Measurements from ENCODE around the gene PPP1CC.
"Not testable (repeated sequence)": the region's sequence is repeated elsewhere in the genome, so short reads cannot be mapped to it uniquely, and the experiment has no call there.

Gene PPP1CC

GRCh38 chr12:110754101-110754793 is 11.6 kb upstream of the PPP1CC start:
- no peak for DNase-seq

GRCh38 chr12:110750784-110751461 is 8.2 kb upstream of the PPP1CC start:
- DNase-seq, result no peak

- DNase-seq, result no peak
These were observed 3.9 kb upstream of the PPP1CC start for GRCh38 chr12:110746550-110746949.

- DNase-seq, result peak in 1 of 58 donors; percentile 5
These were observed 3.0 kb upstream of the PPP1CC start for GRCh38 chr12:110745542-110746284.

DNA sequence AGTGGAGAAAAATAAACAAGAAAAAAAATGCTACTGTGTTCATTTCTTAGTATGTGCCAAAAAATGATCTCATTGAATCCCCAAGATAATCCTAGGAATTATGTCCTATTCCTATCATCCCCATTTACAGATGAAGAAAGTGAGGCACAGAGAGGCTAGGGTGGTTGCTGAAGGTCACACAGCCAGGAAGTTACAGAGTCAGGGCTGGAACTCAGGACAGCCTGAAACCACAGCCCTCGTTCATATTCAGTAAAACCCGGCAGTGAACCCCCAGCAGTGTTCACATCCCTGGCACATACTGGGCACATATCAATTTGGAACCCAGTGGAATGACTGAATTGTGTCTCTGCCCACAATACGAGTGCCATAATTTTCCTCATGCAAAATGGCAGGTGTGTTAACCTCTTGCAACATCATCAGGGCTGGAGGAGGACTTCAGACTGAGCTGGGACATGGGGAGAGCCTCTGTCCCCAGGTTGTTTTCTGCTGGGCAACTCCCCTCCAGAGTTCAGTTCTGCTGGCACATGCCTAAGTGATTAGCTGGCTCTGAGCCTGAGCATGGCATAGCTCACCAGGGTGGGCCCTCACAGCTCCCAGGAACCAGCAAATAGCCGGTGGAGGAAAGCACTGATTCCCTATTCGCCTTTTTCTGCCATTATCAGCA is 2.0 kb upstream of the PPP1CC start:
- peak in 3 of 58 donors; percentile 4 to 17 (median 8) for DNase-seq

DNA sequence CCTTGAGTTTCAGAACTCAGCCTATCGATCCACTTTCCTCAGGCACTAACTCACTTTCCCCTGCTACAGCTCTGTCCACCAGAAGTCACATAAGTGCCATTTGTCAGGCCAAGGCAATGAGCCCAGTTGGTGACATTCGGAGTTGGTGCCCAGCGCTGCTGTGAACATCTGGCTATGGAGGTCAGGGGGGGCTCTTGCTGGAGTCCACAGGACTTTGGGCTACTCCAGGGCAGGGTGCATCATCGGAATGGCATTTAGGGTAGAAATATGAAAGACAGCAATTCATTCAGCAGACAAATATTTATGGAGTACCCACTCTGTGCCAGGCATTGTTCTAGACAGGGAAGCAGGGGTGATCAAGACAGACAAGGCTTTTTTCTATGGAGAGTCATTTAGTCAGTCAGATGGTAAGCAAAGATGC is 1.5 kb upstream of the PPP1CC start:
- peak in 50 of 58 donors; percentile 4 to 84 (median 52) for DNase-seq

DNA sequence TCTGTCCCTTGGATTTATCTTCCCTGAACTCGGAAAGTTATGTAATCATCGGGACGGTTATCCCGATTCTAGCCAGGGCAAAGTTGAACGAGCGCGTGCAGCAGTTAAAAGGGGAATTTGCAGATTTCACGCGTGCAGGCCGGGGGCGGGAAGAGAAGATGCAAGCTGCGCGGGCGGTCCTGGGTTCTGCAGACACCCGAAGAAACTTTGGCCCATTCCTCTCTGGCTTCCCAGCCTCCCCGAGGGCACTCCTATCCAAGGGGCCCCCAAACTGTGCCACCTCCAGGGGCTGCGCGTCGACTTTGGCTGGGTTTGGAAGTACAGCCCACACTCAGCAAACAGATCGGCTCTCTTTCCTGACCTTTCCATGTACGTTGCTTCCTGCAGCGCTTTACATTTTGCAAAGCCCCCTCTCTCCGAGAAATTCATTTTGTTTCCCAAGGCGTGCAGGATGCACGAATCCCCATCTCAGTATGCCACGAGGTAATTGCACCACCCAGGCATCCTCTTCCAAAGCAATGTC is 941 bp upstream of the PPP1CC start:
- peak in 28 of 58 donors; percentile 7 to 70 (median 38) for DNase-seq

GRCh38 chr12:110742096-110742717 is 484 bp downstream of the PPP1CC start:
- DNase-seq, result peak in 15 of 58 donors; percentile 35 to 65 (median 55)

DNA sequence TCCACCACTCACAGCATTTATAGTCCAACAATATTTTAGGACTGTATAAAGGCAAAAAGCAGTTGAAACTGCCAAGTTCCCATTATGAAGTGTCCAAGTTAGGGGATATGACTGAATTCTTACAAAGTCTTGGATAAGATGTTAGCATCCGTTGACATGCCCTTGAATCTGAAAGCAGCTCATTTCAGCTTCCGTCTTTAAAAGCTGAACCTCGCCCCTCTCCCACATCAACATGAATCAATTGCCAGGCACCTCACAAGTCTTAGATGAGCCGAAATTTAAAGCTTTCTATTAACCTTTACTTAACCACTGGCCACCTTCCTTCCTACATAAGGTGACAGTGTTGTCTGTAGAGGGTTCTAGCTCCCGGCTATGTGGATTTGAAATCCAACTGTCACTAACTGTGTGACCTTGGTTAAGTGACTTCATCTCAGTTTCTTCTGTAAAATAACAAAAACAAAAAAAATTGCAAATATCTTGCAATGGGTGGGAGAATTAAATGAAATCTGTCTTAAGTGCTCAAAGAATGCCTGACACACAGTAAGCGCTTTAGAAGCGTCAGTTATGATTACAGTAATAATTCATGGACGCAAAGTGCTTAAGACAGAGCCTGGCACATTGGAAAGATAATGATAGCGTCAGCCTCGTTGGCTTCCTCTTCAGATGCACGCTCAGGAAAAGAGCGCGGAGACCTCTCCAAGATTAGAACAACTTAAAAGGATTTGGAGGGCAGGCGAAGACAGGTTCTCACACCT is 1.2 kb downstream of the PPP1CC start:
- DNase-seq, result peak in 1 of 58 donors; percentile 34

DNA sequence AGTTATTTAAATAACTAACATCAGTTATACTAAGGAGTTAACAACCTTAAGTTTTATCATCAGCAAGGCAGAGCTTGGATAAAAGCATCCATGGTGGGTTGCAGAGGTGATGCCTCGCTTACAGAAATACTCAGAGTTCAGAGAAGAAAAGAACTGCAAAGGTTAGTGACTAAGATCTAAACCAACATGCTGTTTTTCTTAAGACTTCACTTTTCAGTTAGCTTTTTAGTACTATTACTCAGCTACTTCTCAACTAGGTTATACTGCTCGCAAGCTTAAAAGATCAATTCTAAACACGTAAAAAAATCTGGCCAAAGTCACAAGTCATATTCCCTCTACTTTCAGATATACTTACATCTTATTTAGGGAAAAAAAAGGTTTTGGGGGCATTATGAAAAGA is 2.8 kb downstream of the PPP1CC start:
- DNase-seq, result no peak

- DNase-seq, result no peak
These were observed 3.2 kb downstream of the PPP1CC start for GRCh38 chr12:110739488-110739887.

- no peak for DNase-seq
These were observed 5.2 kb downstream of the PPP1CC start for GRCh38 chr12:110737532-110737931.

DNA sequence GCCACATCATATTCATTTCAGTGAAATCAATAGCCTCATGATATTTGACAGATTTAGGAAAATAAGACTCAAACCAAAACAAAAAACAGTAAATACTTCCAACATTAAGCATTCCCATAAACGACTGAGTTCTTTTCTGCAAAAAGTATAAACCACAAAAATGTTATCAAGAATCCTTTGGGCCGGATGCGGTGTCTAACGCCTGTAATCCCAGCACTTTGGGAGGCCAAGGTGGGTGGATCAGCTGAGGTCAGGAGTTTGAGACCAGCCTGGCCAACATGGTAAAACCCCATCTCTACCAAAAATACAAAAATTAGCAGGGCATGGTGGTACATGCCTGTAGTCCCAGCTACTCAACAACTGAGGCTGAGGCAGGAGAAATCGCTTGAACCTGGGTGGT is 5.7 kb downstream of the PPP1CC start:
- DNase-seq, result not testable (repeated sequence)

- no peak for DNase-seq
These were observed 8.8 kb downstream of the PPP1CC start for GRCh38 chr12:110733900-110734299.

DNA sequence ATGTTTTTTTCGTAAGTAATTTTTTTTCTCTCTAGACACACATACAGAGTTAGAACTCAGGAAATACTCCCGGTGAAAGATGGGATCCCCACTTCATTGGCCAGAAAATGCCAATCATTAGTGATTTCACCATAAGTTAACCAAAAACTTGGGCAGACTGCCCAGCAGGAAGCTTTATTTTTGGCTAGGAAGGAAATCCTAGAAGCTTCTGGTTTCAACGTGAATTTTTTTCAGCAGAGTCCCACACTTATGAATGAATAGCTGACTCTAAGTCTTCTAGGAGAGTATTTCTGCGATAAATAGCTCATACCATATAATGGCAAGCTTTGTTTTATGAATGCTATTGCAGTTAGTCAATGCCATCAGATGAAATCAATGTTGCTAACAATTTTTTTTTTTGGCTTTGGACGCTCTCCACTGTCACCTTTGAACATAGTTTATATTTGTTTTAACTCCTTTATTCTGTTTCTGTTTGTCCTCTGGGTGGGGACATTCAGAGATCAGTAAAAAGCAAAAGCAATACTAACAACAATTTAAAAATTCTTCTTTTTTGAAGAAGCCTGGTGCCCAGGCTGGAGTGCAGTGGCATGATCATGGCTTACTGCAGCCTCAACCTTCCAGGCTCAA is 9.5 kb downstream of the PPP1CC start:
- DNase-seq, result peak in 1 of 58 donors; percentile 28

GRCh38 chr12:110732572-110732971 is 10.1 kb downstream of the PPP1CC start:
- no peak for DNase-seq

- DNase-seq, result no peak
These were observed 11.2 kb downstream of the PPP1CC start for GRCh38 chr12:110731479-110731878.

- DNase-seq, result no peak
These were observed 14.1 kb downstream of the PPP1CC start for GRCh38 chr12:110728628-110729027.

DNA sequence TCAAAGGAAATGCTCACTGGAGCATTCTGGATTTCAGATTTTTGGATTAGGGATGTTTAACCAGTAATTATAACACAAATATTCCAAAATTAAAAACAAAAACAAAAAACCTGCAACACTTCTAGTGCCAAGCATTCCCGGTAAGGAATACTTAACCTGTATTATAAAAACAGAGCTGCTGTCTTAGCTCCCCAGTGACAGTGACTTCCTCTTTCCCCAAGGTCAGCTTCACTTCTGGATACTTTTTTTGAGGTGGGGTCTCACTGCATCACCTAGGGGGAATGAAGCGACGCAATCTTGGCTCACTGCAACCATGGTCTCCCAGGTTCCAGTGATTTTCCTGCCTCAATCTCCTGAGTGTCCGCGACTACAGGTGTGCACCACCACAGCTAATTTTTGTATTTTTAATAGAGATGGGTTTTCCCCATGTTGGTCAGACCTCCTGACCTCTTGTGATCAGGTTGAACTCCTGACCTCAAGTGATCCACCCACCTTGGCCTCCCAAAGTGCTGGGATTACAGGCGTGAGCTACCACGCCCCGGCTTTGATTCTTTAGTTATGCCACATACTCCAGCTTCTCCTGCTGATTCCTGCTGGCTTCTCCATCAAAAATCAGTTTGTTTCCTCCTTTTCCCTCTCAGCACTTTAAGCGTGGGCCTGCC is 15.9 kb downstream of the PPP1CC start:
- no peak for DNase-seq

Measured in anterior cingulate cortex (tissue), 58 donors.